K562 (cell line): ENCODE measurements around the gene AIRE.

Experiments used
- BRCA1 ChIP-seq, 2 experiments: fragments of 450-650 bp in 1 of 2; sonication (generic) in 1 of 2; formaldehyde crosslinking in 1 of 2; IDR thresholded peaks; 2 replicates each; pipeline versions ENCODE4 v1.5.0 to v1.6.1; 2017 to 2020; ENCODE audit warnings: mild to moderate bottlenecking in 1 of 2, missing genetic modification reagents in 1 of 2
- RFX5 ChIP-seq: IDR thresholded peaks from 2 replicates; pipeline ENCODE4 v1.6.1; 2011; ENCODE audit warnings: low read depth, mild to moderate bottlenecking, improper control_type of control experiment, low read length

- TF ChIP-seq RFX5 (no peak), BRCA1 (IDR thresholded peaks at IDR 0.05) (no peak), BRCA1 (CRISPR knock-in tag; IDR thresholded peaks at IDR 0.05) (no peak)
These were observed 21.4 kb downstream of the AIRE start for GRCh38 chr21:44306936-44307704.
